ENCODE data around the gene AHRR.
A peak's percentile ranks its signal among the peaks of the same experiment; 100 is the strongest.
"Not testable (repeated sequence)": the region's sequence is repeated elsewhere in the genome, so short reads cannot be mapped to it uniquely, and the experiment has no call there.

The AHRR gene

GRCh38 chr5:464446-464842, 142.9 kb downstream of the AHRR start:
- DNase-seq: no peak

- DNase-seq: no peak
These were observed 143.5 kb downstream of the AHRR start for GRCh38 chr5:464843-465590.

GRCh38 chr5:465591-466403, 144.3 kb downstream of the AHRR start:
- DNase-seq: no peak

GRCh38 chr5:466661-467310, 145.3 kb downstream of the AHRR start:
- no peak for DNase-seq

- DNase-seq: no peak
These were observed 146.9 kb downstream of the AHRR start for GRCh38 chr5:468401-468800.

- DNase-seq: no peak
These were observed 148.4 kb downstream of the AHRR start for GRCh38 chr5:469752-470483.

GRCh38 chr5:470961-471749, 149.6 kb downstream of the AHRR start:
- DNase-seq: no peak

- DNase-seq: no peak
These were observed 150.2 kb downstream of the AHRR start for GRCh38 chr5:471750-472058.

- DNase-seq: no peak
These were observed 150.7 kb downstream of the AHRR start for GRCh38 chr5:472076-472655.

GRCh38 chr5:472656-473550, 151.4 kb downstream of the AHRR start:
- DNase-seq: peak; percentile 90

GRCh38 chr5:473551-474192, 152.2 kb downstream of the AHRR start:
- DNase-seq: no peak

- DNase-seq: not testable (repeated sequence)
These were observed 152.8 kb downstream of the AHRR start for GRCh38 chr5:474232-474839.

GRCh38 chr5:474840-475661, 153.5 kb downstream of the AHRR start:
- DNase-seq: no peak

GRCh38 chr5:475704-476101, 154.2 kb downstream of the AHRR start:
- no peak for DNase-seq

GRCh38 chr5:476102-476813, 154.7 kb downstream of the AHRR start:
- no peak for DNase-seq

GRCh38 chr5:476814-477175, 155.3 kb downstream of the AHRR start:
- no peak for DNase-seq

GRCh38 chr5:477247-477646, 155.7 kb downstream of the AHRR start:
- DNase-seq: no peak

- no peak for DNase-seq
These were observed 156.4 kb downstream of the AHRR start for GRCh38 chr5:477871-478270.
